Breast epithelium (tissue), 3 donors: Measurements from ENCODE around the gene TNK1.

Experiments
- CTCF ChIP-seq, 3 donors: fragments of 450-650 bp; IDR thresholded peaks; one replicate each; pipeline ENCODE4 v1.5.1; 2016 to 2017; ENCODE audit warnings: antibody characterized with exemption in 3 of 3, mild to moderate bottlenecking in 3 of 3, moderate library complexity in 3 of 3
- POLR2A ChIP-seq: fragments of 450-650 bp; IDR thresholded peaks from one replicate; pipeline ENCODE4 v1.6.1; 2016; ENCODE audit warnings: antibody characterized with exemption, mild to moderate bottlenecking, moderate library complexity
- POLR2AphosphoS5 ChIP-seq, 3 donors: sonication (generic); formaldehyde crosslinking; IDR thresholded peaks; one replicate each; pipeline ENCODE4 v1.6.1; 2017; ENCODE audit warnings: antibody characterized with exemption in 3 of 3

- no peak for TF ChIP-seq POLR2A
- no peak for TF ChIP-seq CTCF (IDR thresholded peaks at IDR 0.05)
- TF ChIP-seq POLR2AphosphoS5 (IDR thresholded peaks at IDR 0.05): no peak
Measured at GRCh38 chr17:7355053-7355452, 25.8 kb upstream of the TNK1 start, which contains the start of gene TMEM95.
